DLD1 (cell line): ENCODE results near the gene CCDC85B.

ENCODE experiments used
- in situ Hi-C: cut with HindIII; loops from 2 replicates; pipeline ENCODE4 v1.10.0; 2017; ENCODE audit warnings: low sequenced_read_pairs

CCDC85B gene

DNA sequence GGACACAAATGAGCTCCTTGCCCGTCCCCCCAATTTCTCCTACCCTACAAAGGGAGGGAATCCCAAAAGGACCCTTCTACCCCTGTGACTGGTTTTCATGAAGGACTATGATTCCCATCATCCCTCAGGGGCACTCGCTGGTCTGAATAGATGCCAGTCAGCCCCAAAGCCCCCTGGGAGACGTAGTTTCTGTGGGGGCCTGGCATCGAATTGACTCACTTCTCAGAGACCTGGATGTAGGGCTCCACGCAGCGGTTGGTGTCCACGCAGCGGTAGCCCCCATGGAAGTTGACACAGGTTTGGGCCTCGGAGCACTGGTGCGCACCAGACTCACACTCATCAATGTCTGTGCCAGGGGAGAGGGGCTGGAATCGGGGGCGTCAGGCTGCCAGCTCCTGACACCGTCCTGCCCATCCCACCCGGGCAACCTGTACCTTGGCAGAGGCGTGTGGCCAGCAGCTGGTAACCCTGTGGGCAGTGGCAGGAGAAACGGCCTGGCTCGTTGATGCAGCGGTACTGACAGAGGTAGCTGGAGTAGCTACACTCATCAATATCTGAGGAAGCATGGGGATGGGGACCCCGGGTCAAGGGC is 22.3 kb upstream of the CCDC85B start:
- in situ Hi-C loops: no loop called here

DNA sequence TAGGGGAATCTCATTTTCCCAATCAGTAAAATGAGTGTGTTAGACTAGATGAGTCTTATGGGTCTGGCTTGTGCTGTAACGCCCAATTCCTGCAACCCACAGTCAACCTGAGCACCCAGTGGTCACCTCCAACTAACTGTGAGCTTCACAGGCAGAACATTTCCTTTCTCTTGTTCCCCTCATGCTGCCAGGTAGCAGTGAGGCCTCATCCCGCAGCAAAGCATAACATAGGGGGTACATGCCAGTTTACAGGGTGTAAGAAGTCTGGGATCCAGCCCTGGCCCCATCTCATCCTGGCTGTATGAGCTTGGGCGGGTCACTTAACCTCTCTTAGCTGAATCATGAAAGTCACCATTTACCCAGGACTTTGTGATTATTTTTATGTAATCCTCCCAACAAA is 21.6 kb upstream of the CCDC85B start:
- in situ Hi-C loops: no loop called here

DNA sequence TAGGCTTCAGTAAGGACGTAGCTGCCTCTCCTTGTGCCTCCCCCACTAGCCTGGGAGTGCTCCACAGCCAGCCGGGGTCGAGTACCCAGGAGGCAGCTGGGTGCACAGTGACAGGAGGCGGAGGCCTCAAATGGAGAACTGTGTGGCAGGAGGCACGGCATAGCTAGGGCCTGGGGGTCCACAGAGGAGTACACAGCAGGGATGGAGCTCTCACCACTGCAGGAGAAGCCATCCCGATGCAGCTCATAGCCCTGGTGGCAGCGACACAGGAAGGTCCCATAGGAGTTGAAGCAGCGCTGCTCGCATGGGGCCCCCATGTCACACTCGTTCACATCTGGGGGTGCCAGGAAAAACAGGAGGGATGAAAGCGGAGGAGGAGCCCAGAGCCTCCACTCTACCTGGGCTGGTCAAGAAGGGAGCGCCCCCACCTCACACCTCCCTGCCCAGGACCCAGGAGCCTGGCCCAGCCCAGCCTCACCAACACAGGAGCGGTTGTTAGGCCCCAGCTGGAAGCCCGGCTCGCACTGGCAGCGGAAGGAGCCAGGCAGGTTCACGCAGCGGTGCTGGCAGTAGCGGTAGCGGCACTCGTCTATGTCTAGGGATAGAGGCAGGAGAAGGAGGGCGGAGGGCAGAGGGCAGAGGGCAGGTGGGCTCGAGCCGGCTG is 20.7 kb upstream of the CCDC85B start:
- in situ Hi-C loops: no loop called here

DNA sequence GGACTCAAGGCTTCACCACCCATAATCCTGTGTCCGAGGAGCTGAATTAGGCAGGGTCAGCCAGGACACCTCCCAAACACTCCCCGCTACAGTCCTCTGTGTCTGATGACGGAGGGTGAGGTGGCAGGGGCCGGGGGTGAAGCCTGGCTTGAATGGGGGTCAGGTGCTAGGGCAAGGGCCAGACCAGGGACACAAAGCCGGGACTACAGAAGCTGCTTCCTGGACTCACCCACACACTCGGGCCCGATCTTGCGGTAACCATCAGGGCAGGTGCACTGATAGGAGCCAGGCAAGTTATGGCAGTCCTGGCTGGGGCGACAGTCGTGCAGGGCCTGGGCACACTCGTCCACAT is 20.2 kb upstream of the CCDC85B start:
- in situ Hi-C loops: no loop called here

DNA sequence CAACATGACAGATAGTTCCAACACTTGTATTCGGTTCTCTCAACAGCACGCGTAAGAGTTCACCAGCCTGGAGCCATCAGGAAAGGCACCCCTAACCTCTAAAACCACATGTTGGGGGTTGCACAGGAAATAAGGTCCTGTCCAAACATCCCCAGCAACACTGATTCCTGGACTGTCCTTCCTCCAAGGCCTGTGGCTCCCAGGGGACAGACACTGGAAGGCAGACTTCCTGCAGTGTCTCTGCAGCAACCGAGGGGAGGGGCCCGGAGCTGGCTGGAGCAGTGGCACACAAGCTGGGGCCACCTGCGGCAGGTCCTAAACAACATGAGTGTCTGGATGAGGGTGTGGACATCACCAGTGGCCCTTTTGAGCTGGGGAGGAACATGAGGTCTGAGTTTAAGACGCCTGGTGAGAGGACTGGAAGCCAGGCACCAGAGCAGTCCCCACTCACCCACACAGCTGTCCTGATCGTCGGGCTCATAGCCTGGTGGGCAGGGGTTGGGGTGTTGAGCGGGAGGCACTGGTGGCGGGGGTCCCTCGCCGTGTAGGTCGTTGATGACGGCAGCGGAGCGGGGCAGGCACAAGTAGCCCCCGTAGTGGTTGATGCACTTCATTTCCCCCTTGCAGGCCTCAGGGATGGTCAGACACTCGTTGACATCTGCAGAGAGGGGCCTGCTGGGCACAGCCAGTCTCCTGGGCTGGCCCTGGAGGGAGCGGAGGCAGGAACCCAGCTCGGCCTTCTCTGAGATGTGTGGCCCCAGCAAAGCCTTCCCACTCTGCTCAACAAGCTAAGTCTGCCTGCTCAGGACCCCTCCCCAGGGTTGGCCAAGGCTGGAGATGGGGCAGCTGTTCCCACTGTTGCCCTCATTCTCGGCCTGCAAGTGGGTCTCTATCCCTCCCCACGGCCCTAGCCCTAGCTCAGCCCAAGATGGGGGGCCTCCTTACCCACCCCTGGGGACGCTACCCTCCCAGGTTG is 19.5 kb upstream of the CCDC85B start:
- in situ Hi-C loops: no loop called here

DNA sequence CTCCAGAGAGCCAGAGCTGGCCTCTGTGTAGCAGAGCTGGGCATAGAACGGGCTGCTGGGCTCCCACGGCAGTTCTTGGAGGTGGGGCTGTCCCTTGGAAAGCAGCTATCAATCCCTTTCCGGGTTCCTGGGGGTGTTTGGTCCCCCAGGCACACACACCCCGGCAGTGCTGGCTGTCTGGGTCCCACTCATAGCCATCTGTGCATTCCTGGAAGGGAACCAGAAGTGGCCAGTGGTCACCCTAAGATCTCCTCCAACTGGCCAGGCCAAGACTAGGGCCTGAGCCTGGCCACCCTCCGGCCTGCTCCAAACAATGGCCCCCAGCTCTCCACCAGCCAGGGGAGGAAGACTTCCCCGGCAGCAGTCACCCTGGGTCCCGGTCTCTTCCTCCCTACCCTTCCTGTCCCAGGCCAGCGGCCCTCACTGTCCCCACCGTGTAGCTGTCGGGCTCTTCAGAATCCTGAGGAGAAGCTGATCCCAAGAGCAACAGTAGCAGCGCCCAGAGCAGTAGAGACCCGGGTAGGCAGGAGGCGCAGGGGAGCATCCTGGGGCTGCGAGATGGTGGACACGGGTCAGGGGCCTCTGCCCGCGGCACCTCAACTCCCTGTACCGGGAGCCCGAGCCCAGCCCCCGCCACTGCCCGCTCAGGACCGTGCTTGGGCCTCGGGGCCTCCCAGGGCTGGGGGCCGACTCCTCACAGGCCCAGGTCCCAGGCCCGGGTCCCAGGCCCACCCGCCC is 18.5 kb upstream of the CCDC85B start:
- in situ Hi-C loops: no loop called here

DNA sequence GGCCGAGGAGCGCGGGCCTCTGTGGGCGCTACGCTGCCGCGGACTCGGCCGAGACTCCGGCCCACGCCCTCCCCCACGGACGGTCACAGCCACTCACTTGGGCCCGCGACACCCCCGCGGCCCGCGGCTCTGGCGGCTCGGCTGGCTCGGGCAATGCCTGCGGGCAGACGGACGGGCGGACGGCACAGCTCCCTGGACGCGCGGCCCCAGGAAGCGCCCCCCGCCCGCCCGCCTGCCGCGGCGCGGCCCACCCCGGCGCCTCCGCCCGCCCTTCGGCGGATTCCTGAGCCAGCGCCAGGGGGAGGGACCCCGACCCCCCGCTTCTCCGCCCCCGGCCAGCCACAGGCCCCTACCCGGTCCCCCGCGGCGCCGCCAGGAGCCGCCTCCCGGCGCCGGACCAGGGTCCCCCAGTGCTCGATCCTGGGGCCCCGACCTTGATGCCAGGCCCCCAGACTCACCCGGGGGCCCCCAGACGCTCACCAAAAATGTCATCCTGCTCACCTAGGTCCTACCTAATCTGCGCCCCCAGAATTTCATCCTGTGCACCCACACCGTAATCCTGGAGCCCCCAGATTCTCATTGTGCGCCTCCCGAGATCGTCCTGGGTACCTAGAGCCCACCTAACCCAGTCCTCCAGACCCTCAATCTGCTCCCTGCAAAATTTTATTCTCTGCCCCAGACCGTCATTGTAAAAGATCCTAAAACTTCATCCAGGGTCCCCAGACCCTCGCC is 17.7 kb upstream of the CCDC85B start, which contains the start of gene EFEMP2:
Gene EFEMP2 (minus strand): TSS at position 215 of the 732 bp plus-strand sequence. CDS start 446 bp downstream, outside the sequence.
- in situ Hi-C loops: no loop called here

DNA sequence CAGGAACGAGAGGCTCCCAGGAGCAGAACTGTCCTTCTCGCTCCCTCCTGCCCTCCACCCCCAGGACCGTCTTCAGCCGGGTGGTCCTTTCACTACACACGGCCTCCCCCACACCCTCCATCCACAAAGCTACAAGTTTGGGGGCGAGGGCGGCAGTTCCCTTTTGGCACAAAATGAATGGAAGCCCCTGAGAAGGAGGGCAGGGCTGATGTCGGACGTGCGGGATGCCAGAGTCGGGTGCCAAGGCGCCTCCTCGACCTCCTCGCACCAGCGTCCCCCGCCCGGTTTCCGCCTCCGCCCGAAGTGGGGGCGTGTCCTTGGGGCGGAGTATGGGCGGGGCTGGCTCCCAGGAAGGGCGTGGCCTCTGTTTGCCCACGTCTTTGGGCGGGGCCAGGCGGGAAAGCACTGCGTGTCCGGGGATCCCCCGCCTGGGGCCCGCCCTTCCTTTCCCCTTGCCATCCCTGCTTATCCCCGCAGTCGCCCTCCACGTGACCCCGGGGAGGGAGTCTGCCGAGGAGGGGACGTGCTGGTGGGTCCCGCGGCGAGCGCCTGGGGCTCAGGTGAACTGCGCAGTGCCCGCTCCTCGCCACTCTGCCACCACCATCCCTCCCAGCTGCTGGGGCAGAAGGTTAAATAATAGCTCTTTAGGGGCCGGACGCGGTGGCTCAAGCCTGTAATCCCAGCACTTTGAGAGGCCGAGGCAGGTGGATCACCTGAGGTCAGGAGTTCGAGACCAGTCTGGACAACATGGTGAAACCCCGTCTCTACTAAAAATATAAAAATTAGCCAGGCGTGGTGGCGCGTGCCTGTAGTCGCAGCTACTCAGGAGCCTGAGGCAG is 16.9 kb upstream of the CCDC85B start:
- in situ Hi-C loops: no loop called here

DNA sequence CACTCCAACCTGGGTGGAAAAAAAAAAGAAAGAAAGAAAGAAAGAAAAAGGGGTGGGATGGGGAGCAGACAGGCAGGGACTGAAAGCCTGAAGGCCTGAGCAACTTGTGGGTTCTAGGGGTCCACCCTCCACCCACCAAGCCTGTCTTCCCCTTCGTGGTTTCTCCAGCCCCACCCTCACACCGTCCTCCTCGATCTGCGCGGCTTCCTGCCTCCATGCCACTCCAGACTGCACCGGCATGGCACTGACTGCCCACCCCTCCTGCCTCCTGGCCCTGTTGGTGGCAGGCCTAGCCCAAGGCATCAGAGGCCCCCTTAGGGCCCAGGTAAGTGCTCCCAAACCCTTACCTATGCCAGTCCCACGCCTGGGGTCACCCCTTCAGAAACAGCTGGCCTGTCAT is 10.9 kb upstream of the CCDC85B start, which contains the start of gene CTSW:
Gene CTSW (plus strand): TSS at position 221 of the 400 bp plus-strand sequence. CDS start 18 bp downstream, at position 239.
- in situ Hi-C loops: no loop called here

DNA sequence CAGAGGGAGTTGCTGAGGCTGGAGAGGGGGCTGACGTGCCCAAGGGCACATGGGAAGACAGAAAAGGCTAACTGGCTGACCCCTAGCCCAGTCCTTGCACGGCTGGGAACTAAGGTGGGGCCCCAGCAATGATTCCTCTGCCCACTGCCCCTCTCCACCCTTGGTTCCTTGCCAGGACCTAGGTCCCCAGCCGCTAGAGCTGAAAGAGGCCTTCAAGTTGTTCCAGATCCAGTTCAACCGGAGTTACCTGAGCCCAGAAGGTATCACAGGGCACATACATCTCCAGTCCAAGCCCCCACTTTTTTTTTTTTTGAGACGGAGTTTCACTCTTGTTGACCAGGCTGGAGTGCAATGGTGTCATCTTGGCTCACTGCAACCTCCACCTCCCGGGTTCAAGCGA is 10.4 kb upstream of the CCDC85B start:
- in situ Hi-C loops: no loop called here

DNA sequence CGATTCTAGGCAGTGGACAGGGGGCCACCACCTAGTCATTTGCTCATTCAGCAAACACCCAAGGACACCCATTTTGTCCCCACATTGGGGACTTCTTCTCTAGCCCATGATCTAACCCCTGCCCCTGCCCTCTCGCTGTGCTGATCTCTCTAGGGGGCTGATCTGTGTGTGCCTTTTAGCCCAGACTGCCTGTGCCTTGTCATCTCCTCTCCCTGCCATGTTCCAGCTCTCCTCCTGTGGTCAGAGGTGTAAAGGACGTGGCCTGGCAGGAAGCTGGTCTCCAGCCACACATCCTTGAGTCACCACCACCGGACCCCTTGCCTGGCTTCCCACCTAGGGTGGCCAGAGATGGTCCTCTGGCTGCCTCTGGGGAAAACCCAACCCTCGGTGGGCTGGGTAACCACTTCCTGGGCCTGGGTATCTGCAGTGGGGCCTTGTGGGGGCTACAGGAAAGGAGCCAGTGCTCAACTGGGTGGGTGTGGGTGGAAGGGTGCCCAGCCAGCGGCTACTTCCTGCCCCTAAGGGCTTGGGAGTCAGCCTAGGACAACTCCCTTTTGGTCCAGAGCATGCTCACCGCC is 9.5 kb upstream of the CCDC85B start:
- in situ Hi-C loops: no loop called here

DNA sequence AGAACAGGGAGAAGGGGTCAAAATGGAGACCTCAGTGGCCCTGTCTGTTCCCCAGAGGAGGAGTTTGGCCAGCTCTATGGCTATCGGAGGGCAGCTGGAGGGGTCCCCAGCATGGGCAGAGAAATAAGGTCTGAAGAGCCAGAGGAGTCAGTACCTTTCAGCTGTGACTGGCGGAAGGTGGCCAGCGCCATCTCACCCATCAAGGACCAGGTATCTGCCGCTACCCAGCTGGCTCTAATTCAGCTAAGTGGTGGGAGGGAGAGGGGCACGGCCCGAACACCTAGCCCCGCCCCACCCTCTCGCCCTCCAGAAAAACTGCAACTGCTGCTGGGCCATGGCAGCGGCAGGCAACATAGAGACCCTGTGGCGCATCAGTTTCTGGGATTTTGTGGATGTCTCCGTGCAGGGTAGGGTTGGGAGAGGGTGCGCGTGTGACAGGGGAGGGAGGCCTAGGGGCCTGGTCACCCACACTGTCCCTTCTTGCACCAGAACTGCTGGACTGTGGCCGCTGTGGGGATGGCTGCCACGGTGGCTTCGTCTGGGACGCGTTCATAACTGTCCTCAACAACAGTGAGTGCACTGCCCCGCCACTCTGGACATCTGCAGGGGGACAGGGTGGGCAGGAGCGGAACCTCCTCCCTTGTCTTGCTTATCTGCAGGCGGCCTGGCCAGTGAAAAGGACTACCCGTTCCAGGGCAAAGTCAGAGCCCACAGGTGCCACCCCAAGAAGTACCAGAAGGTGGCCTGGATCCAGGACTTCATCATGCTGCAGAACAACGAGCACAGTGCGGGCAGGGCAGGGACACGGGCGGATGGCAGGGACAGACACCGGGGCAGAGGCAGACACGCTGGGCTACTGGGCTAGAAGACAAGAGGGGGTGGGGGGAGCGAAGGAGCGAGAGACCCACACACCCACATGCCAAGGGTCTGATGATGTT is 8.1 kb upstream of the CCDC85B start:
- in situ Hi-C loops: no loop called here

DNA sequence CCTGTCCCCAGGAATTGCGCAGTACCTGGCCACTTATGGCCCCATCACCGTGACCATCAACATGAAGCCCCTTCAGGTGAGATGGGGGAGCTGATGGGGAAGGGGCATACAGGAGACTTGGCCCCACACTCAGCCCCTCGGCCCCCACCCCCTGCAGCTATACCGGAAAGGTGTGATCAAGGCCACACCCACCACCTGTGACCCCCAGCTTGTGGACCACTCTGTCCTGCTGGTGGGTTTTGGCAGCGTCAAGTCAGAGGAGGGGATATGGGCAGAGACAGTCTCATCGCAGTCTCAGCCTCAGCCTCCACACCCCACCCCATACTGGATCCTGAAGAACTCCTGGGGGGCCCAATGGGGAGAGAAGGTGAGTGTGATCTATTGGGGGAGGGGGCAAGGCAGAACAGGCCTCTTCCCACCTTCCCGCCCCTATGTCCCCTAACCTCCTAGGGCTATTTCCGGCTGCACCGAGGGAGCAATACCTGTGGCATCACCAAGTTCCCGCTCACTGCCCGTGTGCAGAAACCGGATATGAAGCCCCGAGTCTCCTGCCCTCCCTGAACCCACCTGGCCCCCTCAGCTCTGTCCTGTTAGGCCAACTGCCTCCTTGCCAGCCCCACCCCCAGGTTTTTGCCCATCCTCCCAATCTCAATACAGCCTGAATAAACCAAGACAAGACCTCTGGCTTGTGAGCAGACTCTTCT is 7.3 kb upstream of the CCDC85B start:
- in situ Hi-C loops: no loop called here

DNA sequence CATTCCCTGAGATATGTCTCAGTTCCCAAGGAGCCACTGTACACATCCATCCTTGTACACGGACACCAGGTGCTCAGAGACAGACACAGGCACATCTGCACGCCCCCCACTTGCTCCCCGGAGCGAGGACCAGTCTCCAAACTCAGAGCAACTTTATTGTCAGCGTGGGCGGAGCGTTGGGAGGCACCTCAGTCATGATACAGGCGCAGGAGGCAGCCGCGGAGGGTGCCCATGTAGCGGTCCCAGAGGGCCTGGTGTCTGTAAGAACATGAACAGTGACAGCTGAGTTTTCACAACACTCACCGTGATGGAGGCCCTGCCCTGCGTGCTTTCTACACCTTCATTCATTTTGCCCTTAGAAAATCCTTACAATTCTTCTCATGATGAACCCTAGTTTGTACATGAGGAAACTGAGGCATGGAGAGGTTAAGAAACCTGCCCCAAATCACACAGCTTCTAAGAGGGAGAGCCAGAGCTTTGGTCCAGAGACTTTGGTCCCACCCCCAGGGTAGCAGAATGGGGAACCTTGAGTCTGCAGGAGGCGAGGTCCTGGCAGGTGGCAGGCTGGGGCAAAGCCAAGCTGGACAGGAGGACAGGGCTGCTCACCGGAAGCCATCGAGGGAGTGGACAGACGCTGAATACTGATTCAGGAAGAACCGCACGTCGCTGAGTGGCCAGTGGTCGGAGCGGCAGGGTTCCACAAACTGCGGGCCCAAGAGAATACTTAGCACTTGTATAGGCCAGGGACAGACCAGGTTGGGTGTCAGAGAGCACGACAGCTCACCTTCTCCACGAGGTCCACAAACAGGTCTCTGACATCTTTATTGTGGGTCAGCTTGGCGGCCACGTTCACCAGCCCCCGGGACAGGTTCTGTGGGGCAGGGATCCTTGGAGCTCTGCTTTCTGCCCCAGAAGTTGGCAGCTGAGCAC is 6.4 kb upstream of the CCDC85B start:
- in situ Hi-C loops: no loop called here

DNA sequence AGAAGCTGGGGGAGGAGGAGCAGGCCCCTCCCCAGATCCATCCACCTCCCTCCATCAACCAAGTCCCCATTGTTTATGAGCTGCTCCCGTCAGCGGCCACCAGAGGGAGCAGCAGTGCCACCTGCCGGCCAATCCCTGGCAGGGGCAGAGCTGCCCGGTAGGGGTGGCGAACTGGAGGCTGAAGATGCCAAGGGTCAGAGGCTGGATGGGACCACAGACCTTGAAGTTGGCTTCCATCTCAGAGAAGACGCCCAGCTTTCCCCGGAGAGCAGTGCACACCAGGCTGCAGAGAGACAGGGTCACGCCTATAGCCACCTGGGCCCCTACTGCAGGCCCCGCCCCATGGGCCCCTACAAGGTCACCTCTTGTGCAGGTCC is 5.8 kb upstream of the CCDC85B start:
- in situ Hi-C loops: no loop called here

DNA sequence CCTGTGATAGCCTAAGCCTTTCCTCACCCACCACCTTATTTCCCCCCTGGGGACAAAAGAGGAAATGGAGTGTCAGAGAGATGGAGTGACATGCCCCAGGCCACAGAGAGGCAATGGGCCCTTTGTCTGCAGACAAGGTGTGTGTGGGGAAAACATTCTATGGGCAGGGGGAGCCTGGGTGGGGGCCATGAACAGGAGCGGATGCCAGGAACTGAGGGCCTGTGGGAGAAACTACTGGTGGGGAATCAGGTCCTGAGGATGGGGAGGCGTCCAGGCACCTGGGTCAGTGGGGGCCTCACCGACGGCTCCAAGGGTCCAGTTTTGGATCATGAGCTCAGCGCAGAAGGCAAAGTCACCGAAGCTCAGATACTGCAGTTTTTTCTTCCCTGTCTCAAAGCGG is 5.2 kb upstream of the CCDC85B start:
- in situ Hi-C loops: no loop called here
